WERI-Rb-1 (cell line): ENCODE results near the gene PMP22.
A peak's percentile ranks its signal among the peaks of the same experiment; 100 is the strongest.

Experiments
- DNase-seq: peaks from one replicate; pipeline ENCODE4 v3.0.0-alpha.2; 2020
- H3K27ac ChIP-seq: fragments of 250-450 bp; sonication (Bioruptor Pico); 2 replicates; pipeline ENCODE4 v1.5.1; 2020; ENCODE audit warnings: mild to moderate bottlenecking, moderate library complexity
- H3K27me3 ChIP-seq: fragments of 250-450 bp; sonication (Bioruptor Pico); 2 replicates; pipeline ENCODE4 v1.5.1; 2021; ENCODE audit warnings: mild to moderate bottlenecking, low read depth, moderate library complexity; ENCODE audit not compliant: insufficient read depth, severe bottlenecking
- H3K36me3 ChIP-seq: fragments of 250-450 bp; sonication (Bioruptor Pico); 2 replicates; pipeline ENCODE4 v1.5.1; 2020; ENCODE audit warnings: mild to moderate bottlenecking, moderate library complexity
- H3K4me3 ChIP-seq: 2 replicates; pipeline ENCODE4 v1.5.1; 2011; ENCODE audit warnings: low read depth, mild to moderate bottlenecking, control low read depth, low read length
- H3K9me3 ChIP-seq: fragments of 250-450 bp; sonication (Bioruptor Pico); 2 replicates; pipeline ENCODE4 v1.5.1; 2021; ENCODE audit warnings: mild to moderate bottlenecking, moderate library complexity; ENCODE audit not compliant: severe bottlenecking
- CTCF ChIP-seq: IDR thresholded peaks from 2 replicates; pipeline ENCODE4 v1.5.1; 2011; ENCODE audit warnings: low read depth, mild to moderate bottlenecking, control low read depth, inconsistent platforms, low read length

The PMP22 gene

GRCh38 chr17:15257258-15257788 lies 7.8 kb downstream of the PMP22 start:
- H3K36me3 ChIP-seq = no peaks in the 10 kb centered on the region

DNA sequence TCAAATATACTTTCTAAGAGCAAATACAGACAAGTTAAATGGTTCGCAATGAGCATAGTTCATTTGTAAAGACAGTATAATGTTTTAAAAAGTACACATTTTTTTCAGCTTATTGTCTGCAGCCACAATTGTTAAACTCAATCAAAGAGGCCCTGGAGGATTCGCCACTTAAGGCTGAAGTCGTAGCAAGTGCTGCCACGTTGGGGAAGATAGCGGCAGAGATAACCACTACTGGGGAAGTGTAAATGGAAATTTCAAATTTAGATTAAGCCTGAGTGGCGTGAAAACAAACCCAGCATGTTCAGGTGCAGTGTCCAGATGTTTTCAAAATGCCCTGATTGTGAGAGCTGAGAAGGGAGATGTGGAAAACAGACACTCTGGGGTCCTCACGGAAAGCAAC lies 8.4 kb downstream of the PMP22 start:
- Histone ChIP-seq H3K36me3 (no peaks in the 10 kb centered on the region), H3K9me3 (no peaks in the 10 kb centered on the region), H3K27ac (no peak overlapping the region), H3K4me3 (no peak overlapping the region), H3K27me3 (peaks cover 8% of the 10 kb centered on the region)
- no peak for TF ChIP-seq CTCF
- no peak for DNase-seq

More at GRCh38 chr17:15257258-15257788, 7.8 kb downstream of the PMP22 start:
- Histone ChIP-seq H3K4me3 (no peak overlapping the region), H3K27me3 (peaks cover 14% of the 10 kb centered on the region), H3K27ac (no peak overlapping the region), H3K9me3 (no peaks in the 10 kb centered on the region)
- DNase-seq = peak; percentile 75
- peak; percentile 90 for TF ChIP-seq CTCF

- no peak for DNase-seq
- Histone ChIP-seq H3K4me3 (no peak overlapping the region), H3K9me3 (no peaks in the 10 kb centered on the region), H3K36me3 (no peaks in the 10 kb centered on the region), H3K27me3 (peaks cover under 1% of the 10 kb centered on the region), H3K27ac (no peak overlapping the region)
- no peak for TF ChIP-seq CTCF
Measured at GRCh38 chr17:15255713-15256454, 9.2 kb downstream of the PMP22 start.

- H3K27me3 ChIP-seq = no peaks in the 10 kb centered on the region
- no peak for TF ChIP-seq CTCF
- no peaks in the 10 kb centered on the region for H3K36me3 ChIP-seq
- H3K27ac ChIP-seq = no peak overlapping the region
- DNase-seq = no peak
- no peak overlapping the region for H3K4me3 ChIP-seq
- H3K9me3 ChIP-seq = no peaks in the 10 kb centered on the region
Measured at GRCh38 chr17:15250135-15250860, 14.8 kb downstream of the PMP22 start.

- Histone ChIP-seq H3K36me3 (no peaks in the 10 kb centered on the region), H3K27me3 (no peaks in the 10 kb centered on the region), H3K27ac (no peak overlapping the region), H3K4me3 (no peak overlapping the region), H3K9me3 (no peaks in the 10 kb centered on the region)
- DNase-seq = no peak
- TF ChIP-seq CTCF = no peak
Measured at GRCh38 chr17:15249487-15249886, 15.6 kb downstream of the PMP22 start.
